D341Med (cell line): ENCODE results near the gene TEX9.
A peak's percentile ranks its signal among the peaks of the same experiment; 100 is the strongest.
"Not testable (repeated sequence)": the region's sequence is repeated elsewhere in the genome, so short reads cannot be mapped to it uniquely, and the experiment has no call there.

ENCODE experiments used
- DNase-seq: peaks from one replicate; pipeline ENCODE4 v3.0.0; 2012; ENCODE audit warnings: low spot score

TEX9 gene

GRCh38 chr15:56365075-56365711 is at the start of gene TEX9:
TSS of gene TEX9 (plus strand) at chr15:56365426. CDS start at chr15:56365451, 25 bp downstream.
- peak; percentile 95 for DNase-seq

DNA sequence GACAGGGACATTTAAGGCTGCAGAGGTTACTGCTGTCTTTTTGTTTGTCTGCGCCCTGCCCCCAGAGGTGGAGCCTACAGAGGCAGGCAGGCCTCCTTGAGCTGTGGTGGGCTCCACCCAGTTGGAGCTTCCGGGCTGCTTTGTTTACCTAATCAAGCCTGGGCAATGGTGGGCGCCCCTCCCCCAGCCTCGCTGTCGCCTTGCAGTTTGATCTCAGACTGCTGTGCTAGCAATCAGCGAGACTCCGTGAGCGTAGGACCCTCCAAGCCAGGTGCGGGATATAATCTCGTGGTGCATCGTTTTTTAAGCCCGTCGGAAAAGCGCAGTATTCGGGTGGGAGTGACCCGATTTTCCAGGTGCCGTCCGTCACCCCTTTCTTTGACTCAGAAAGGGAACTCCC is 48.7 kb upstream of the TEX9 start:
- DNase-seq = not testable (repeated sequence)

GRCh38 chr15:56320316-56320715 is 44.9 kb upstream of the TEX9 start:
- DNase-seq = no peak

DNA sequence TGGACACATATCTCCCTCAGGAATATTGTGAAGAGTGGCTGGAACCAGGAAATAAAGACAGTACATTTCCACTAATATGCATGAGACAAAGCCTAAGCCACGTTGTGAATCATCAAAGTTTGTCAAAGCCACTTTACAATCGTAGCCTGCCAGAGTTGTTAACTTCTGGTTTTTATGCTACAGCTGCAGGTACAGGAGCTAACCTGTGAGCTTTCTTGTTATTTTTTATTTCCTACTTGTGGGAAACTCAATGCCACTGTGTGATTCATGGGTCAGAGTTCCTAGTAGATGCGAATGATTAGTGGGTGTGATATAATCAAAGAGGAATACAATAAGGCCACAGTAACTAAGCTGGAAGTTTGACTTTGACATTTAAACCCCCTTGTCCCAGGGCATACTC is 44.4 kb upstream of the TEX9 start:
- no peak for DNase-seq

GRCh38 chr15:56322444-56322843 is 42.8 kb upstream of the TEX9 start:
- no peak for DNase-seq

DNA sequence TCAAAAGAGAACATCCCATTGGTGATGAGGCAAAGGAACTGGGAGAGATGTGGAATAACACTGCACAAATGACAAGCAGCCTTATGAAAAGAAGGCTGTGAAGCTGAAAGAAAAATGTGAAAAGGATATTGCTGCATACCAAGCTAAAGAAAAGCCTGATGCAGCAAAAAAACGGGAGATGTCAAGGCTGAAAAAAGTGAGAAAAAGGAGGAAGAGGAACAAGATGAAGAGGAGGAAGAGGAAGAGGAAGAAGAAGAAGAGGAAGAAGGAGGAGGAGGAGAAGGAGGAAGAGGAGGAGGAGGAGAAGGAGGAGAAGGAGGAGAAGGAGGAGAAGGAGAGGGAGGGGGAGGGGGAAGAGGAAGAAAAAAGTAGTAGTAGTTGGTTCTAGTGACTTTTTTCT is 41.8 kb upstream of the TEX9 start:
- no peak for DNase-seq

- no peak for DNase-seq
These were observed 40.0 kb upstream of the TEX9 start for GRCh38 chr15:56325186-56325585.

DNA sequence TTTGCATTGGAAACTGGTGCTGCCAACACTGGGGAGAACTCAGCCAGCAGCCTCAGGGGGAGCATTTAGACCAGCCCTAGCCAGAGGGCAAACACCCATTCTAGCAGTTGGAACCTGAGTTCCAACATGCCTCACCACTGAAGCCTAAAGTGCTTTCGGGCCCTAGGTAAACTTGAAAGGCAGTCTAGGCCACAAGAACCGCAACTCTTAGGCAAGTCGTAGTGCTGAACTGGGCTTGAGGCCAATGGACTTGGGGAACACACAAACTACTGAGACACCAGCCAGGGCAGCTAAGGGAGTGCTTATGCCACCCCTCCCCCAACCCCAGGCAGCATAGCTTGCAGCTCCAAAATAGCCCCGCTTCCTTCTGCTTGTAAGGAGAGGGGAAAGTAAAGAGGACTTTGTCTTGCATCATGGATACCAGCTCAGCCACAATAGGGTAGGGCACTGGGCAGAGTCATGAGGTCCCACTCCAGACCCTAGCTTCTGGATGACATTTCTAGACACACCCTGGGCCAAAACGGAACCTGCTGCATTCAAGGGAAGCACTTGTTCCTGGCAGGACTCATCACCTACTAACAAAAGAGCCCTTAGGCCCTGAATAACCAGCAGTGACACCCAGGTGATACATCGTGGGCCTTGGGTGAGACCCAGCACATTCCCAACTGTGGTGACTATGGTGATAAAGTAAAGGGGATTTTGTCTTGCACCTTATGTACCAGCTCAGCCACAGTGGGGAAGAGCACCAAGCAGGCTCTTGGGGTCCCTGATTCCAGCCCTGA is 37.3 kb upstream of the TEX9 start:
- DNase-seq = no peak

DNA sequence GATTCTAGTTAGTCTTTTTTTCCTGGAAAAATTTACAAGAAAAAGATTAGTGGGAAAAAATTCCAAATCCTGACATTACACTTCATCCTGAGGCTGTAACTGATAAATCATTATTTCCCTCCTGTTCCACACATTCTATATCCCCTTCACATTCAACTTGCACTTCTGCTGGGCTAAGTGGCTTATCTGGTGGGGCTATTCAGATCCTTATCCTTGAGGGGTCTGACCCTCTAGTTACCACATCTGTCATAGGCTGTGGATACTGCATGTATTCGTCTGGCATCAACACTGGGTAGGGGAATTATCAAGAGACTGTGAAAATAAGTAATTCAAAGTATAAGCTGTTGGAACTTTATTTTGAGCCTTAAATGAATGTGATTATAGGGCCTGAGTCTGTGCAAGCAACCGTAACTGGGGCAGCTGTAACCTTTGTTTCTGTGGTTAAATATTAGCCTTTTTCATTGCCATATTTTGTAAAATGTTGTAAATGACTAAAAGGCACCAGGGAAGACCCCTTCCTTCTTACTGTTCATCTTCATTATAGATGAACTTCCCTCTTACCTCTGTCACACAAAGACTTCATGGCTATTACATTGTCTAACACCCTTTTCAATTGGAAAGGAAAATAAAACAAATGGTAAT is 28.0 kb upstream of the TEX9 start:
- DNase-seq = peak; percentile 26

DNA sequence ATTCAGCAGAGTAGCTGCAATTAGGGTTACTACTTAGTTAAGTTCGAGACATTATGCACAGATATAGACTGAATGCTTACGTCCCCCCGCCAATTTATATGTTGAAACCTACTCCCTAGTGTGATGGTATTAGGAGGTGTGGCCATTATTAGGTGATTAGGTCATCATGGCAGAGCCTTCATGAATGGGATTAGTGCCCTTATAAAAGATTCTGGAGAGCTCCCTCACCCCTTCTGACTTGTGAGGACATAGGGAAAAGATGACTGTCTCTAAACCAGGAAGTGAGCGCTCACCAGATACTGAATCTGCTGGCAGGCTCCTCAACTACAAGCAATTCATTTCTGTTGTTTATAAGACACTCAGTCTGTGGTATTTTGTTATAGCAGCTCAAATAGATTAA is 25.6 kb upstream of the TEX9 start:
- no peak for DNase-seq

GRCh38 chr15:56341201-56341600 is 24.0 kb upstream of the TEX9 start:
- no peak for DNase-seq

DNA sequence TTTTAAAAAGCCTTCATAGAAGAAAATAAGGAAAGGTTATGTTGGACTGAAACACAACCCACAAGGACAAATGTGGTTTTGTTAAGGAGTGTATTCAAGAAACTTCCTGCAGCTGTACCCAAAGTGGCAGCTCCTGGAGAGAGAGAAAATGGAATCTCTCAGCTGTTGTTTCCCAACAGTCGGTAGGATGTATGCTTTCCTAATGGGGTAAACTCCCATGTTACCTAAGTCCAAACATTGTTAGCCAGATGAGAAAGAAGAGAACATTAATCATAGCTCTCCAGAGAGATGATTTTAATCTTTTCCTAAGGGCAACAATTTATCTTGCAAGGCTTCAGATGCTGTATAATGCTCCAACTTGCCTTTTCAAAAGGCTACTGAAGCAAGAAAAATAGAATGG is 22.6 kb upstream of the TEX9 start:
- no peak for DNase-seq

DNA sequence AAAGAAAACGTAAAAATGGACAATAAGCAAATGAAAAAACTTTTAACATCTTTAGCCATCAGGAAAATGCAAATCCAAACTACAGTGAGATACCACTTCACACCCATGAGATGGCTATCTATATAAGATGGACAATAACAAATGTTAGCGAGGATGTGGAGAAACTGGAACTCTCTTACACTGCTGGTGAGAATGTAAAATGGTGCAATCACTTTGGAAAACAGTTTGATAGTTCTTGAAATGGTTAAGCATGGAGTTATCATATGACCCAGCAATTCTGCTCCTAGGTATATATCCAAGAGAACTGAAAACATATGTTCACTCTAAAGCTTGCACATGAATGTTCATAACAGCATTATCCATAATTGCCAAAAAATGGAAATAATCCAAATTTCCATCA is 21.3 kb upstream of the TEX9 start:
- DNase-seq = no peak

DNA sequence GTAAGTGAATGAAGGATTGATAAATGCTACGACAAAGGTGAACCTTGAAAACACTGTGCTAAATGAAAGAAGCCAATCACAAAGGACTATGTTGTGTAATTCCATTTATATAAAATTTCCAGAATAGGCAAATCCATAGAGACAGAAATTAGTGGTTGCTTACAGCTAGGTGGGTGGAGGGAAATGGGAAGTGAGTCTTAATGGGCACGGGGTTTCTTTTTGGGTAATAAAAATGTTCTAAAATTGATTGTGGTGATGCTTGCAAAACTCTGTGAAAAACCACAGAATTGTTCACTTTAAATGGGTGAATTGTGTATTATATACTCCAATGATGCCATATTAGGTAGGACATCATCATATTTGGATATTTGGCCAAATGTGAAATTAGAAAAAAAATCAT is 20.9 kb upstream of the TEX9 start:
- DNase-seq = no peak

GRCh38 chr15:56346414-56346813 is 18.8 kb upstream of the TEX9 start:
- DNase-seq = no peak

DNA sequence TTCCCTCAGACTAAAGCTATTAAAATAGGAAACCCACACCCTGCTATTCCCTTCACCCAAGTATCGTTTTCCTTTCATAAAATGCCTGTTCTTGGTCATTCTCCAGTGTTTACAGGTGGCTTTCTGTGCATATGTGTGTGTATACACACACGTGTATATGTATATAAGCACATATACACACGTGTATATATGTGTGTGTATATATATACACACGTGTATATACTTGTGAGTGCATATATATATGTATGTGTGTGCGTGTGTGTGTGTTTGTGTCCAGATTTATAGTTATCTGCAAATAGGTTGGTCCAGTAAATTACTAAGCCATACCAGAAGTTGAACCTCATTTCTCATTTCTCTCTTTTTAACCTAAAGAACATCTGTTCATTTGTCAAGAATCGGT is 15.7 kb upstream of the TEX9 start:
- DNase-seq = no peak

- no peak for DNase-seq
These were observed 13.9 kb upstream of the TEX9 start for GRCh38 chr15:56351353-56351752.

GRCh38 chr15:56351957-56352506 is 13.2 kb upstream of the TEX9 start:
- DNase-seq = no peak

GRCh38 chr15:56353119-56353518 is 12.1 kb upstream of the TEX9 start:
- DNase-seq = no peak

DNA sequence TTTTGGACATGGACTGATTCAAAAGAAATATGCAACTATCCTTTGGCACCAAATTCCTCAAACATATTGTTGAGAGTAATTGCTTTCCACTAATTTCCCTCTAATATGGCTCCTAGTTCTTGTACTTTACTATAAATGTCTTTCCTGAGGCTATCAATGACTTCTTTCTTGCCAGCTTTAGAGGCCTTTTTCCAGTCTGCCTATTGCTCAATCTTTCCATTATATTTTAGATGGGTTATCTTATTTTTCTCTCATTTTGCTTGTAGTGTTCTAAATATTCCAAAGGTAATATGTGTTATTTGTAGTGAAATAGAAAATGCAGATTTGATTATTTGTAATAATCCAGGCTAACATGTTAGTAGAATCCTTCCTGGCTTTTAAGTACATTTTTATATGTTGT is 11.5 kb upstream of the TEX9 start:
- DNase-seq = no peak

DNA sequence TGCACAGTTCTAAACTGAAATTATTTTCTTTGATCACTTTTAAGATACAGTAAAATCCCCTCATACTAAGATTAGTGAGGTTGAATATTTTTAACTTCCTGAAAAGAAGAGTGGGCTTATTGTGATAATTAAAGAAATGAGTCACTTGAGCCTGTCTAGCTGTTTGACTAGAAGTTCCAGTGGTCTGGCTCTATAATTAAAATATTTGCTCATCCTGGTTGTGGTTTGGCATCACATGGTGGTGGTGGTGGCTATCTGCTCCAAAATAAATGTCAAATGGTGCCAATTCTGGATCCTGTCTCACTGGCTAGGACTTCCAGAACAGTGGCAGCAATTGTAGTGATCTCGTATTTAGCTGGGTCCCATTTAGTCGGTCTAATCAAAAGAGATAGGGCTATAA is 8.6 kb upstream of the TEX9 start:
- no peak for DNase-seq

DNA sequence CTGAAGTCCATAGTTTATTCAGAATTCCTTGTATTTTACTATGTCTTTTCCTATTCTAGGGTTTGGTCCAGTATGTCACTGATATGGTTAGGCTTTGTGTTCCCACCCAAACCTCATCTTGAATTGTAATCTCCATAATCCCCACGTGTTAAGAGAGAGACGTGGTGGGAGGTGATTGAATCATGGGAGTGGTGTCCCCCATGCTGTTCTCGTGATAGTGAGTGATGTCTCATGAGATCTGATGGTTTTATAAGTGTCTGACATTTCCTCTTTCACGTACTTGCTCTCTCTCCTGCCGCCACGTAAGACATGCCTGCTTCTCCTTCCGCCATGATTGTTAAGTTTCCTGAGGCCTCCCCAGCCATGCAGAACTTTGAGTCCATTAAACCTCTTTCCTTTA is 6.6 kb upstream of the TEX9 start:
- no peak for DNase-seq

GRCh38 chr15:56361987-56362386 is 3.2 kb upstream of the TEX9 start:
- no peak for DNase-seq
